Stimulated activated CD4-positive, alpha-beta T cell treated with anti-CD3 and anti-CD28 coated beads, Interleukin-15, amount 100 ng/mL, for 1 hour (primary cell): Measurements from ENCODE around the gene MYO7A.

Experiments
- DNase-seq, 2 donors: peaks; one replicate each; pipeline ENCODE4 v3.0.0-alpha.2; 2020; ENCODE audit warnings: low read depth in 1 of 2, low spot score in 1 of 2

The MYO7A gene

DNA sequence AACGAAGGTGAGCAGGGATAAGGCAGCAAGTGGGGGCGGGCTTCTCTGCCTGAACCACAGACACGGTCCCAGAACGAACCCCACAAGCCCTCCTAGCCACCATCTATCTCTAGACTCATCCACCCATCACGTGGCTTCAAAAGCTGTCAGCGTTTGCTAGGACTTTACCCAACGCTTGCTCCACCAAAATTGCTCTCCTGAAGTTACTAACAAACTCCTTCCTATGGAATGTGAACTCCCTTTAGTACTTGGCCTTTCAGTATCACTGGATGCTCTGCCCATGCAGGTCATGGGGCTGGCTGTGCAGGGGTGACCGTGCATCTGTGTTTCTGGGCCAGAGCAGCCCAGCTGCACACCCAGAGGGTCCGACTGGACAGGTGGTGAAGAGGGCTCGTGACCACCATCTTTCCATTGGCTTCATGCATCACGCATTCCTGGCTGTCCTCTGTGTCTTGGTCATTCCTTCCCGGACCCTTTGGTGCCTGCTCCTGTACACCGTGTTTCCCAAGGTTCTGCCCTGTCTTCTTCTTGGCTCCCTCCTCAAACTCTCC lies 85.1 kb downstream of the MYO7A start:
- DNase-seq = no peak

DNA sequence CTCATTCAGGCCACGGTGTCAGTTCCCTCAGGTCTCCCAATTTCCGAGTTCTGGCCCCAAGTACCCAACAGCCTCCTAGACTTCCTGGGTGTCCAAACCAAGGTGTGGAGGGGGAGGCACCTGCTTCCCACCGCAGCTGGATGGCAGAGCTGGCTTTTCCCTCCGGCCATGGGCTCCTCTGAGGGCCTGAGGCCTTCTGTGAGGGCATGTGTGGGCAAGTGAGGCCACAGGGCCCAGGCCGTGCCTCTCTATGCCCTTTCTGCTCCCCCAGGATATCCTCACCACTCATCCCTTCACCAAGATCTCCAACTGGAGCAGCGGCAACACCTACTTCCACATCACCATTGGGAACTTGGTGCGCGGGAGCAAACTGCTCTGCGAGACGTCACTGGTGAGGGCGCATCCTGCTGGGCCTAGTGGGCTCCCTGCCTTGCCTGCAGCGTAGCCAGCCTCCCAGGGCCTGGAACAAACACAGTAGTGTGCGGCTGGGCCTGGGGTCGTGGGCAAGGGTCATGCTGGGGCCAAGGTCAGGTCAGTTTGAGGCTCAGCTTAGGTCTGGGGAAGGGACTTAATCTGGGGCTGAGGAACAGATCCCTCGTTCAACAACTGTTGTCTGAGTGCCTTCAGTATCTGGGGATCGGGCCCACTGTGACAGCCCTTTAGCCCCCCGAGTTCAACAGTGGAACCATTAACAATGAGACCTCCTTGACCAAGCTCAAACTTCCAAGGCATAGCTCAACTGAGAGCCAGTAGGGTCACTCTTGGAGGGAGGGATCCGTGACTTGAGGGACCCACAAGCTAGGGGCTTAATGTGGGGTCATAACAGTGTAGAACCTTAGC lies 85.8 kb downstream of the MYO7A start:
- DNase-seq = no peak

DNA sequence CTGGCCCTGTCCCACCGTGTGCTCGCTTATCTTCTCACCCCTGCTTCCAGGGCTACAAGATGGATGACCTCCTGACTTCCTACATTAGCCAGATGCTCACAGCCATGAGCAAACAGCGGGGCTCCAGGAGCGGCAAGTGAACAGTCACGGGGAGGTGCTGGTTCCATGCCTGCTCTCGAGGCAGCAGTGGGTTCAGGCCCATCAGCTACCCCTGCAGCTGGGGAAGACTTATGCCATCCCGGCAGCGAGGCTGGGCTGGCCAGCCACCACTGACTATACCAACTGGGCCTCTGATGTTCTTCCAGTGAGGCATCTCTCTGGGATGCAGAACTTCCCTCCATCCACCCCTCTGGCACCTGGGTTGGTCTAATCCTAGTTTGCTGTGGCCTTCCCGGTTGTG lies 86.5 kb downstream of the MYO7A start:
- no peak for DNase-seq

DNA sequence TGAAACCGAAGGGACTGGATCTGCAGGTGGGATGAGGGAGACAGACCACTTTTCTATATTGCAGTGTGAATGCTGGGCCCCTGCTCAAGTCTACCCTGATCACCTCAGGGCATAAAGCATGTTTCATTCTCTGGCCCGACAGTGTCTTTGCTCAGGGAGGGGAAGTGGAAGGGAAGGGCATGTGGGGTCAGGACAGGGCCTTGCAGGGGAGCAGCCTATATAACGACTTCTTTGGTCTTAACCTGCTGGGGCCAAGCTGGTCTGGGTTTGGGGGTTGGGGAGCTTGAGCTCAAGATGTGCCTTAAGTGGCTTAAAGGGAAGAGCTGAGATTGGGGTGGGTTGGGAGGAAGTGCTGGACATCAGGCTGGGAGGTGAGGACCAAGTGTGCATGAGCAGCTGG lies 87.1 kb downstream of the MYO7A start:
- no peak for DNase-seq

DNA sequence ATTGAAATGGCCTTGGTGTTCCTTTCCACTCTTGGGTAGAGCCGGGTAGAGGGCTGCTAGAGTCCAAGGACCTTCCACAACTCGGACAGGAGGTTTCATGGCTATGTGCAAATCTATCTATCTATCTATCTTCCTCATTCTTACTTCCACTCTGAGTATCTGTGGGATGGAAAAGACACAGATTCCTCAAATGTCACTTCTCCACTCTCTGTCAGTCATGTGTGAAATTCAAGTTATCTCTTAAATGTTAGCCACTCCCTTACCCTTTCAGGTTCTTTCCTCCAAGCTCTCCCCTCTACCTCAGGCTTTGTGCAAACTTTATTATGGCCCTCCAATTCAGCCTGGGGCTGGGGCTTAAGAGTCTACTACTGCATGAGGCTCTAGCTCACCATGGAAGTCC lies 89.1 kb downstream of the MYO7A start:
- no peak for DNase-seq

DNA sequence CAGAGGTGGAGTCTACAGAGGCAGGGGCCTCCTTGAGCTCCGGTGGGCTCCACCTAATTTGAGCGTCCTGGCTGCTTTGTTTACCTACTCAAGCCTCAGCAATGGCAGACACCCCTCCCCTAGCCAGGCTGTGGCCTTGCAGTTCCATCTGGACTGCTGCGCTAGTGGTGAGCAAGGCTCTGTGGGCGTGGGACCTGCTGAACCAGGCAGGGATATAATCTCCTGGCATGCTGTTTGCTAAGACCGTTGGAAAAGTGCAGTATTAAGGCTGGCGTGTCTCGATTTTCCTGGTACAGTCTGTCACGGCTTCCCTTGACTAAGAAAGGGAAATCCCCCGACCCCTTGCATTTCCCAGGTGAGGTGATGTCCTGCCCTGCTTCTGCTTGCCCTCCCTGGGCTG lies 95.8 kb downstream of the MYO7A start:
- no peak for DNase-seq

DNA sequence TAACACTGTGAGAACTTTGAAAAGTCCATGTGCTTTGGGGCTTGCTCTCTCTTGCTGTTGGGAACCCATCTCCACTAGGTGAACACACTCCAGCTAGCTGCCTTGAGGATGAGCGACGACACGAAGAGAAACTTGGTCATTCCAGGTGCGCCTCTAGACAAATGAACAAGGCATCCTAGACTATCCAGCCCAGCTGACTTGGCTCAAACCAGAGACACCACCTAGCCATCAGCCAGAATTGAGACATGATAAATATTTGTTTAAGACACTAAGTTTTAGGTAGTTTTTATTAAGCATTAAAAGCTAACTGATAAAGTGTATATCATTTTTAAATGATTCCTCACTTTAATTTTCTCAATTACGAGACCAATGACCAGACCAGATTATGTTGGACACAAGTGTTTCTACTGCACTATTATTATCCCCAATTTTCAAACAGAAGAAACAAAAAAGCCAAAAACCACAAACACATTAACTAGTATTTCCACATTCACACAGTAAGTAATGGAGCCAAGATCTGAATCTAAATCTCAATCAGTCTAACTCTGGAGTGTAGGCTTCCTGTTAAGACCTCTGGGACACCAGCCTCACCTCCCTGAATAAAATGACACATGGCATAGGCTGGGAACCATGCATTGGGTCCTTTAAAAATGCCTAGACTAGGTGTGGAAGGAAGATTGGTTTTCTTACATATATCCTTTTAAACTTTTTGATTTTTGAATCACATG lies 103.0 kb downstream of the MYO7A start:
- DNase-seq = no peak

DNA sequence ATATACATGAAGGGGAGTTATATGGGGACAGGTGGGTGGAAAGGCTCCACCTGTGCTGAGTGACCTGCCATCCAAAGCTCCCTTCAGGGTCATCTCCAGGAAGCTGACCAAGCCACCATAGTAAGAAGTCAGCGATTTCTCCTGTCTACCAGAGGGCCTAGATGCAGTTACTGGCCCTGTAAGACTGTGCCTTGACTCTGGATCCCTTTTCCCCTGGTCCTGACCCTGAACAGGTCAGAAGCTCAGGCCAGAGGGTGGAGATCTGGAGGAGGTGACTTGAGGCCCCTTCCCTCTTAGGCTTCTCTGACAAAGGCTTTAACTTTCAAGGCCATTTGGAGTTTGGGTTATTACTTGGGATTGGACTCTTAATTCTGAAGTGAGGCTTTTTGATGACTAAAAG lies 103.8 kb downstream of the MYO7A start:
- DNase-seq = no peak

DNA sequence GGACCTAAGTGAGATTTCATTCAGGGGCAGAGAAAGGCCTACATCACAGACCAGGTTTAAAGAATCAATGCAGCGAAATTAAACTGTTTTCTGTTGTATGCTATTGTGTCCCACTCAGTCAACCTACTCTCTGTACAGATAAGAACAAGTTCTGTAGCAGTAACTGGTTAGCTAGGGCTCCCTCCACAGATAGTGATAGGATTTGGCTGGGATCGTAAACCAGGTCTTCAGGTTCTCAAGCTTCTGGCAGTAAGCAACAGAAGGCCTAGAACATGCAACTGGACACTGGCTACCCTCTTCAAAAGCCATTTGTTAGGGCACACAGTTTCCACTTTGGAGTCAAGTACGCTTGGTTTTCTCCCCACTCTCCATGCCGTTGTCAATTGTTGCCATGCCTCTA lies 104.2 kb downstream of the MYO7A start:
- DNase-seq = no peak

DNA sequence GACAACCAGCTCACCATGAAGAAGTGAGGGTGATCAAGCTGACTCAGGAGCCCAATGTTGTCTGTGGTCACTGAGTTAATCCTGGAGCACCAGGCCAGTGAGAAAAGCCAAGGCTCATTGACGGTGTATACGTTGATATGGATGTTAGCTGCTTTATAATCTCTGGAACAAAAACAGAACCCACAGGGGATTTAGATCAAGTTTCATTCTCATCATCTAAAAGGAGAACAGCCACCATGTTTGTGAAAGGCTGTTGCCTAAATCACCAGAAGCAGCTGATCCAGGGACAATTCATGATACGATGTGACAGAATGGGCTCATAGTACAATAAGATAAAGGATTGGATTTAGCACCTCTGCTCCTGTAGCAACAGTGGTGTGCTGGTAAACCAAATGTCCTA lies 105.0 kb downstream of the MYO7A start:
- DNase-seq = no peak

DNA sequence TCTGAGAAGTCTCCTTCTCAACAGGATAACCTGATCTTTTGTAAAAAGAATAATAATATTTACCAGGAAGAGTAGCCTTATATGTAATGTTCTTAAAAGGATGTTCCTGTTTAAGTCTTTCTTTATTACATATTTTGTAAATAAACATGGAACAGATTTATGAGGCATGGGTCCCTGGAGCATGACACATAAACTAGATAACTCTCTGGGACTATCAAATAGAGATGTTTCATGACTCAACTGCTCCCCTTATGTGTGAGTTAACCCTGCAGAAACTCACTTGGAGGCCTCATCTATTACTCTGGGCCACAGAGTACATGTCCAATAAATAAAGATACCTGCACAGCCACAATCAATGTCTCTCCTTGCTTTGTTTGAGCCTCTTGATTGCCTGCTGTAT lies 108.9 kb downstream of the MYO7A start:
- no peak for DNase-seq

DNA sequence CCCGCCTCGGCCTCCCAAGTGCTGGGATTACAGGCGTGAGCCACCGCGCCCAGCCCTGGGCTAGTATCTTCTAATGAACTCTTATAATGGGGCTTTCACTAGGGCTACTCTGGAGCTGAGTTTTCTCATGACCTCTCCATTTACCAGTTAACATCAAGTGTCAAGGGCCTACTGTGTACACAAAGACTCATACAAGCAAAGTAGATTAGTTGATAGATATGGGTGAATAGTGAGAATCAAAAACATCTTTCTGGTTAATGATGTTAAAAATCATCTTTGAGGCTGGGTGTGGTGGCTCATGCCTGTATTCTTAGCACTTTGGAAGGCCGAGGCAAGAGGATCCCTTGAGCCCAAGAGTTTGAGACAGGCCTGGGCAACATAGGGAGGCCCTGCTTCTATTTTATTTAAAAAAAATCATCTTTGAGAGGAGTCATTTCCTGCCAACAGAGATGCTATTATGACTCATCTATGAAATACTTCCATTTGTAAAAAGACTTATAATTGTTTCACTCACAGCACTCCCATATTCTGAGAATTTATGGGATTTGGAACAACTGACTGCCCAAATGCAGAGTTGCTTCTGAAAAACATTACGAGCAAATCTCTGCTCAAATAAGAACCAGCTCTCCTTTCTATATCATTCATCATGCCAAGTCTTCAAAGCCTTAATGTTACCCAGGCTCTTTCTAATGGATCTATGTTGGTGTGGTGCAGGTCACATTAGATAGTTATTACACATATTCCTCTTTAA lies 116.4 kb downstream of the MYO7A start:
- no peak for DNase-seq

DNA sequence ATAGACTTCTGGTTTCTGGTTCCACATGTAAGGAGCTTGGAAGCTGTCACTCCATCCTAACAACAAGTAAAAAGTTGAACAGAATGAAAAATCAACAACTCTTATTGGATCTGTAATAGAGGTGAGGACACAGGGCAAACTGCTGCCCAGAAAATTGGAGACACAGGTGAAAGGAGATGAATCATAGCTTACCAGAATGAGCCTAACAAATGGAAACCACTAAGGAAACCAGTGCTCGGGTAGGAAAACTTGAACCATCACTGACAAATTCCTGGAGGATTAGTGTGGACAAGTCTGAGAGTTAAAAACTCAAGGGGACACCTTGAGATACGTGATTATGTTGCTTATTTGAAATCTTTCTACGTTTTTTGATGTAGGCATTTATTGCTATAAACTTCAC lies 121.4 kb downstream of the MYO7A start:
- no peak for DNase-seq

DNA sequence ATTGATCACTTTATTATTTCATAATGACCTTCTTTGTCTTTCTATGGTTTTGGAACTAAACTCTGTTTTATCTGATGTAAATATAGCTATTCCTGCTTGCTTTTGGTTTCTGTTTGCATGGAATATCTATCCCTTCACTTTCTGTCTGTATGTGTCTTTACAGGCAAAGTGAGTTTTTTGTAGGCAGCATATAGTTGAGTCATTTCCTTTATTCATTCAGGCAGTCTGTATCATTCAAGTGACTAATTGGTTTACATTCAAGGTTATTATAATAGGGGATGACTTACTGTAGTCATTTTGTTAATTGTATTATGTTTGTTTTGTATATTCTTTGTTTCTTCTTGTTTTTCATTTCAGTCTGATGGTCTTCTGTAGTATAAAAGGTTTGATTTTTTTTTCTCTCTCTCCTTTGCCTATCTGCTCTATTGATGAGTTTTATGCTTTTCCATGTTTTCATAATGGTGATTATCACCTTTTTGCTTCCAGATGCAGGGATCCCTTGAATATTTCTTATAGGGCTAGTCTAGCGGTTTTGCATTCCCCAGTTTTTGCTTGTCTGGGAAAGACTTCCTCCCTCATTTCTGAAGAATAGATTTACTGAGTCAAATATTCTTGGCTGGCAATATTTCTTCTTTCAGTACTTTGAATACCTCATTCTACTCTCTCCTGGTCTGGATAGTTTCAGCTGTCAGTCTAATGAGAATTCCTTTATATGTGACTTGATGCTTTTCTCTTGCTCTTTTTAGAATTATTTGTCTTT lies 123.0 kb downstream of the MYO7A start:
- DNase-seq = no peak

DNA sequence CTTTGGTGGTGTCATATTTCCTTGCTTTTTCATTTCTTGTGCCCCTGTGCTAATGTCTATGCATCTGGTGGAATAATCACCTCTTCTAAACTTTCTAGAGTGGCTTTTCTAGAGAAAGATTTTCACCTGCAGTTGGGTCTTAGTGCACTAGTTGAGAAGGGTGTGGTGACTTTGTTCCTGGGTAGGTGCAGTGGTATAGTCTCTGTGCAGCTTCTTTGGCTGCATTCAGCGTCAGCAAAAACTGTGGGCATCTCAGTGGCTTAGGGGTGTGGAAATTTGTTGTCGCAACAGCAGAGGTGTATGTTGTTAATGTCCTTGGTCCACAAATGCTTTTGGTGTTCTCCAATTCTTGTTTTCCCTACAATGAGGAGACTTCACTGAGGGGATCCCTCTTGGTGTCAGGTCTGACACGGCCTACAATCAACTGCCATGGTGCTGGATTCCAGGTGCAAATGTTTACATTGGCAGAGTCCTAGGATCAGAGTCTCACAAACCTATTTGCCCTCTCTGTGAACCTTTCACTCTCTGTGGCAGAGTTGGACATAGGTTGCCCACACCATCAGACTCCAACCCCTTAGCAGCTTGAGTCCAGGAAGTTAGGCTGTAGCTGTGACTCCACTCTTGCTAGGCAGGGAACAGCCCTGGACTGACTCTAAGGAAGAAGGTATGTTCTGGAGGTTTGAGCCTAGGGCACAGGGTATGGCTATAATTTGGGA lies 124.7 kb downstream of the MYO7A start:
- DNase-seq = no peak

DNA sequence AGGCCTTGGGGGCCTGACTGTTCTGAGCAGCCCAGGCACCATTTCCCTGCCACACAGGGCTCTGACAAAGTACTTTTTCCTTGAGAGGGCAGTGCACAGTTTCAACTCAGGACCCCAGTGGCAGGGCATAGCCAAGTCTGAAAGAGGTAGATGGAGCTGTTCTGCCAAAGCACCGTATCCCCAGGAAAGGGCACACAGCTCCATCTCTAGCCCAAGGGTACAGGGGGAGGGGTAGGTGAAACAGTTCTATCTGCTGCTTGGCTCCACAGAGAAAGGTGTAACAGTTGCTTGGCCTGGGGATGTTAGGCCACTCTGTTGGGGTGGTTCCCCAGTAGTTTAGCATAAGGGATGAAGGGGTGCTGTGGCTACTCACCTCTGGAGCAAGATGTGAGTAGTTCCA lies 125.6 kb downstream of the MYO7A start:
- no peak for DNase-seq

DNA sequence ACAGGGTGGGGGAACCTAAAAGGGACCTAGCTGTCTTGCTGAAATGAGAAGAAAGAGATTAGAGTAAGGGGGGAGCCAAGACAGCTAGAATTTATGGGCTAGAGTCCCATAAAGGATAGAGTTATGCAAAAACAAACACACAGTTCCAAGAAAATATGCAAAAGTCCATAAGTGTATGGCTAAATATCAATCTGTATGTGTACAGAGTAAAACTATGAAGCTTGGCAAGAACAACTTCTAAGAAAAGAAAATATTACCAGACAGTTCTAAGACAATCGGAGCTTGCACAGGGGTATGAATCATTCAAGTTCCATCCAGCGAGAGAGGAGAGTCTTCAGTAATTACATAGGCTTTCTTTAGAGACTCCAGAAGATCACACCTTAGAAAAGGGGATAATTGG lies 131.6 kb downstream of the MYO7A start:
- DNase-seq = no peak

DNA sequence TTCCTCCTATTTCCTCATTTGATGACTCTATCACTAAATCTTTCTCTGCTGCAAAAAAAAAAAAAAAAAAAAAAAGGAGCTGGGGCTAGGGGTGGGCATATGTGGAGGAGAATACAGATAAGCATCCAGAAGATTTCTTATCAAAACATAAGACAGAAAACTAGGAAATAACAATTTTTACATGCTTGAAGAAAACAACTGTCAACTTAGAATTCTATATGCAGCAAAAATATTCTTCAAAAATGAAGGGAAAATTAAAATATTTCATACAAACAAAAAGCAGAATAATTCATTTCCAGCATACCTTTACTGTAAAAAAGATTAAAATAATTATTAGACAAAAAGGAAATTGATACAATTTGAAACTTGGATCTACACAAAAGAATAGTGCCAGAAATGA lies 134.8 kb downstream of the MYO7A start:
- no peak for DNase-seq
